GM03348 (cell line): Measurements from ENCODE around the gene TMEM178B.

ENCODE experiments used
- DNase-seq: peaks from one replicate; pipeline ENCODE4 v3.0.0; 2012; ENCODE audit warnings: low spot score

TMEM178B gene

DNA sequence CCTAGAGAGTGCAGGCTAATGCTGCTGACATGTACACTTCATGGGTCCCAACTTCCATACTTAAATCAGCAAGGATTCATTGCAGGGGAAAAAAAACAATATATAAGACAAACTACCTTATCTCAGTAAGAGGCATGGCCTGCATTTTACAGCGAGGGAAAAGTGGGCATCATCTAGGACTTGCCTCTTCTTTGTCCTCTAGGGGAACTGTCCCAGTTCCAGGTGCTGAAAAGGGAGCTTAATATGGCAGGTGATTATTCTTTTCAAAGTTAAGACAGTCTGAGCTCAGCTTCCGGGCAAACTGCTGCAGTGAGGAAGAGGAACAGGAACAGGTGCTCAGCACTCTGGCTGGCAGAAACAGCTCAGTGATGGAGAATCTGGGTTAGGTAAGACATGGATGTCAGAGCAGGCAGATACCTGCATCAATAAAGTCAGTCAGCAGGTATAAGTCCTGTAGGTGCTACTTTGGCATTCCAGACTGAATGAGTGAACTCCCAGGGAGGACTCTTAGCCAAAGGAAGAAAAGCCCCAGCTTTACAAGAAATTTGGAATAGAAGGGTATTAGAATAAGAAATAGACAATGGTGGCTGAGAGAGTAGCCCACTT, 147.2 kb downstream of the TMEM178B start:
- DNase-seq, result no peak

DNA sequence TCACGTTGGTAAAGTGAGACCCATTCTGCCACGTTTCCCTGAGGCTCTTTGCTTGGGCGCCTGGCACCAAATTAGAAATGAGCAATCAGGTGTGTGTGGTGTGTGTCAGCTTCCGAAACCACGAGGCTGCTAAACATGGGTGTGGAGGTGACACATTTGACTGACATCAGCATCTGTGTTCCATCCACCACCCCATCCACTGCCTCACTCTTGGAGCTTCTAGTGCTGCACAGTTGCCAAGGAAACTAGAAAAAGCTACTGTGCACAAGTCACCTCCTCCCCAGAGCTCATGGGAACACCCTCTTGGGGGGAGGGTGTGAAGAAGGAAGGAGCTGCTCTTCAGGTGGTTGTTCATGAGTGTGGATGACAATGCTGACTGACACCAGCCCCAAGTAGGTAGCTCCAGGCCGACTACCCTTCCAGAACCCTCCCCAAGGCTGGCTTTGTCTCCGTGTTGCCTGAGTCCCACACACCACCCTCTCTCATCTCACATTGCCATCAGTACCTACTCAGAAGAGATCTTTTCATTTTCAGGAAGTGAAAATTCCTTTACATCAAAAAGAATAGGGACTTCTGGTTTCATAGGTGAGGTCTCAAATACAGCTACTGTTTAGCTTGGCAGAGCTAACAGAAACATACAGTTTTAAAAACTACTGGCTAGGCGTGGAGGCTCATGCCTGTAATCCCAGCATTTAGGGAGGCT, 152.2 kb downstream of the TMEM178B start:
- no peak for DNase-seq

DNA sequence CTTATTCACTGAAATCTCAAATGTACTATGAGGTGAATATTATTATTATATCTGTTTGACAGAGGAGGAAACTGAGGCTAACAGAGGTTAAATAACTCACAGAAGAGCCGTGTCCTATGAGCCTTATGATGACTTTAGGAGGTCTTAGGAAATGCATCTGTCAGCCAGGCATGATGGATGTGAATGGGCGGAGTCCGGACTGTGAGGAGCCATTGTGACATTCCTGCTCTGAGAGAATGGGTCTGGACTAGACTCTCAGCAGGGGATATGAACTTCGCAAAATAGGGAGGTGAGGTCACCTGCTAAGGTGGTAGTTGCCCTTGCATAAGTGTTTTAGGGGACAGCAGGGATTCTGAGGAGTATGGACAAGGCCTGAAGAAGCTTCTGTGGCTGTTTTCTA, 153.6 kb downstream of the TMEM178B start:
- no peak for DNase-seq

DNA sequence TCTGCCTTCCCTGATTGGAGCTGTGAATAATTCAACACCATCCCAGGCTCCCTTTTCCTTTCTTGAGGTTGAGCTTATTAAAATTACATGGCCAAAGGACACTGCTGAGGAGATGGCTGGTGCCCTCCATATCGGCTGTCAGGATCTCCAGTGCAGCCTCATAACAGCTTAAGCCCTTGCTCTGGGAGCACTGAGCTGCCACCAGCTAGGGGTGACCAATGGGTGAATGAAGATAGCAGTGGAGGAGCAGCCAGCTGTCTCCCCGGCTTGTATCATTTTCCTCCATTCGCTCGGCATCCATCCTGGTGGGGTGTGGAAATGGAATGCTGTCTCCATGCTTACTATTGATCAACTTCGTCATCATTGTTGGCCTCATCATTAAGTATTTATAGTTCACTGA, 154.6 kb downstream of the TMEM178B start:
- no peak for DNase-seq

DNA sequence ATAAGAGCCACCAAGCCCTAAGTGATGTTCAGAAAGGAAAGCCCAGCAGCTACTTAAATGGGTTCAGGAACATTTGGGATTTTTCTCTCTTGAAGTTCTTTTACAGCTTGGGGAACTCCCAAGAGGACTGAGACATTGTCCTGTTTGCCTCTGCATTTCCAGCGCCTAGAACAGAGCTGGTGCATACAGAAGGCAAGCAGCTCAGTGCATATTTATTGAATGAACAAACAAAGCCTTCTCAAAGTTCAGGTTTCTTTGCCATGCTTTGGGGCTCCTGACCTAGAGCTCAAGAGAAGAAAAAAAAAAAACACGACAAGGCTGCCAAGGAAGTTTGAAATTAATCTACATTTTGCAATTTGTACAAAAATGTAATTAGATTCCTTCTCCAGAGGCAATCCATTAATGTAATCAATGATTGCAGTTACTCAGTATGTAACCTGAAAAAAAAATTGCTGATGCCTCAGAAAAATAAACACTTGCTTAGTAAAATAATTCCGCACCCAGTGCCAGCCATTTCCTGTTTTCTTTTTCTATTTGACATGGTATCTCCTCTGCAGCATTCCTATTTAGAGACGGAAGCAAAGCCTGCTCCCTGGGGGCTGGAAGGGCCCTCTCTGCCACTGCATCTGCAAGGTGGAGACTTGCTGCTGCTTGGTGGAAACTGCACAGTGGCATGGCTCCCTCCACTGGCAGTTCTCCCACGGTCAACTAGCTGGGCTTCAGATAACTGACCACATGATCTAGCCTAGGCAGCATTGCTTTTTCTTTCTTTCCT, 157.3 kb downstream of the TMEM178B start:
- peak; percentile 13 for DNase-seq

DNA sequence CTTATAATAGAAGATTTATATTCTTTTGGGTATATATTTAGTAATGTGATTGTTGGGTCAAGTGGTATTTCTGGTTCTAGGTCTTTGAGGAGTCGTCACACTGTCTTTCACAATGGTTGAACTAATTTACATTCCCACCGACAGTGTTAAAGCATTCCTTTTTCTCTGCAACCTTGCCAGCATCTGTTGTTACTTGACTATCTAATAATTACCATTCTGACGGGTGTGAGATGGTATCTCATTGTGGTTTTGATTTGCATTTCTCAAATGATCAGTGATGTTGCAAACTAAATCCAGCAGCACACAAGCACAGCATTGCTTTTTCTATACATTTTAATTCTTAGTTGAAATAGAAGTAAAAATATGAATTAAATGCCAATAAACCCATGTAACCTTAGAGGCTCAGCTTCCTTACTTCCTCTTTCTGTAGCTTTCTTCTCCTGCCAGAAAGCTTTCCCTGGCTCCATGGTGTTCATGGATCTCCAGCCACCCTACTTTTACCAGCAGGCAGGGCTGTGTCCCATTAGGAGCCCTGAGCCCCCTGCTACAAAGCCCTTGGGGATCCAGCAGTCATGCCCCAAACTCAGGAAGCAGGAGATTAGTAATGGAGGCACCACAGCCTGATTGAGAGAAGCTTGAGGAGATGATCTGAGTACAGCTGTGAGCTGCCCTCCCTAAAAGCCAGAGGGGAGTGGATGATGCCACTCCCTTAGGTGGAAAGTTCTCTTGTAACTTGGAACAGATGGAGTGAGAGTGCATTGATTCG, 158.6 kb downstream of the TMEM178B start:
- no peak for DNase-seq

DNA sequence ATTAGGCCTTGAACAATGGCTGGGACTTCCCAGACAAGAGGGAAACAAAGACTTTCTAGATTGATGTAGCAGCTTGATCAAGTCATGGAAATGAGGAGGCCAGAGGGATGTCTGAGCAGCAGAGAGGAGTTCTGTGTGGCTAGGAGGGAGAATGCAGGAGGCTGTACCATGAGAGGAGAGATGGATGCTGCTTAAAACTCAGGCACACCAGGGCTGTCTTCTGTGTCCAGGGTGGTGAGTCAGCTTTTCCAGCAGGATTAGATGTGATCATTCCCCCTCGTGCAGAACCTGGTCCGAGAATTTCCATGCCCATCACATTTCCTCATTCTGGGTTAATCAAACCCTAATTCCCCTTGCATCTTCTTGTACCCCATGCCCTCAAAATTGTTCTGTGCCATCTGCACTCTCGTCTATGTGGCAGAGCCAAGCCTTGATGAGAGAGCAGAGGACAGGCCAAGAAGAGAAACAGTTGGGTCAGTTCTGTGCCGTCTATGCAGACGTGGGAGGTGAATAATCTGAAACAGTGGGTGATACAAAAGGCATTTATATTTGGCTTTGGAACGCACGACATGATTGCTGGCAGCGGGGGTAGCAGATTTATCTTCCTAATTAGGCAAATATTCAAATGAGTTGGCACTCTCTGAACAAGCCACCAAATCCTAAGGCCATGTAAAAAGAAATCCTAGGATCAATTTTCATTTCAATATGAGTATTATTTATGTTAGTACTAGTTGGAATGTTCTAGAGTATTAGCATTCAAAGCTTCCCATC, 160.7 kb downstream of the TMEM178B start:
- no peak for DNase-seq

DNA sequence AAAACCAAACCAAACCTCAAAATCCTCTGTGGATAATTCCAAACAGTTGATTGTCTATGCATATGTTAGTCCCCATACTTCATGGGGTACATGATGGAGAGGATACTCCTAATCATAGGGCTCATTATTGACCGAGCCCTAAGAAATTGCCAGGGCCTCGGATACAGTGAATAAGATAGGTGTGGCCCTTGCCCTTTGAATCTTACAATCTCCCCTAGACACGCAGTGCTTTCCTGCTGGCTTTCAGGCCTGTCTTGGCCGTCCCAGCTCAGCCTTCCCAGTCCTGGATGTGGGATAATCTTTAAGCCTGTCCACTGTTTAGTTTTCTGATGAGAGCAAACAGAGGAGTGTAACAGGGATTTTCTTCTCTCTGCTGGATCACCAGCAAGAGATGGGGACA, 161.8 kb downstream of the TMEM178B start:
- no peak for DNase-seq

DNA sequence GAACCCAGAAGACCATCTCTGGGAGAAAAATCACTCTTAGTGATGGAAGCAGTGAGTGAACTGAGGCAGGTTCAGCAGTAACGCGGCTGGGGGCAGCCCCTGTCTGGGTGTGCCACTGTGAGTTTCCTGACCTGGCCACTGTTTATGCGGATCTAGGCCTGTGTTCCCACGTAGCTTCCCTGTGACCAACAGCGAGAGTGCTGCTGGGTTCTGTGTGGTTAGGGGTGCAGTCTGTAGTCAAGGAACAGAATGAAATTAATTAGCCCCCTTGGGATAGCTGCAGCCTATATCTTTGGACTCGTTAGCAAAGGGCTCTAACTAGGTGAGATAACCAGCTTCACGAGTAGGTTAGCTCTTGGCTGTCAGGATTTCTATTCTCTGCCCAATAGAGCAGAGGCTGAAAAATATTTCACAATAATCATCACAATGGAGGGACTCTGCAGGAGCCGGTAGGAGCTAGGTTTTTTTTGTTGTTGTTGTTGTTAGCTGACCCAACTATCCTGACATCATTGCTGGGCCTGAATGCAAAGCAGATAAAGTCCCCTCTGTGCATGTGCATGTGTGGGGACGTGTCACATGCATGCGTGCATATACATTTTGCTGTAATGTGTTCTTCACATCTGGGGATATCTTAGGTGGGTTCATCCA, 164.9 kb downstream of the TMEM178B start:
- no peak for DNase-seq

DNA sequence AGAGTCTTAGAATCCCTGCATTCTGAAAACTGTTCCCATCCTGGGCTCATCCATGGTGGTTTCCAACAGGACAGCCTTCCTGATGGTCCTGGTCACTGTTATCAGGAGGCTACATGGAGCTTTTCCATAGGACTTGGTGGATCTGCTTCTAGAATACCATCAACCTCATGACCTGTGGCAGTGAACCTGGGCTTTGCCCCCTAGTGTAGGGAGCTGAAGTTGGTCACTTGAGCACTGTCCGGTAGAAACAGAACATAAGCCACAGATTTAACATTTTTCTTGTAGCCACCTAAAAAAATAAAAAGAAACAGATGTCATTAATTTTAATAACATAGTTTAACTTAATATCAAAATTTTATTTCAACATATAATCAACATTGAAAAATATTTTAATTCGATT, 165.8 kb downstream of the TMEM178B start:
- DNase-seq, result no peak

DNA sequence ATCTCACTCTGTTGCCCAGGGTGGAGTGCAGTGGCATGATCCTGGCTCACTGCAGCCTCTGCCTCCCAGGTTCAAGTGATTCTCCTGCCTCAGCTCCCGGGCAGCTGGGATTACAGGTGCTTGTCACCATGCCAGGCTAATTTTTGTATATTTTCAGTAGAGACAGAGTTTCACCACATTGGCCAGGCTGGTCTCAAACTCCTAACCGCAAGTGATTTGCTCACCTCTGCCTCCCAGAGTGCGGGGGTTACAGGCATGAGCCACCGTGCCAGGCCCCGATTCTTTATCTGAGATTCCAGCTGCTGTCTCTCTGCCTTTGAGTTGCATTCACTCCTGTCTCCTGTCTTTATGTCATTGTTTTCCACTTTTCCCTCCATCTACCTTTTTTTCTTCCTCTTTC, 168.7 kb downstream of the TMEM178B start:
- no peak for DNase-seq

DNA sequence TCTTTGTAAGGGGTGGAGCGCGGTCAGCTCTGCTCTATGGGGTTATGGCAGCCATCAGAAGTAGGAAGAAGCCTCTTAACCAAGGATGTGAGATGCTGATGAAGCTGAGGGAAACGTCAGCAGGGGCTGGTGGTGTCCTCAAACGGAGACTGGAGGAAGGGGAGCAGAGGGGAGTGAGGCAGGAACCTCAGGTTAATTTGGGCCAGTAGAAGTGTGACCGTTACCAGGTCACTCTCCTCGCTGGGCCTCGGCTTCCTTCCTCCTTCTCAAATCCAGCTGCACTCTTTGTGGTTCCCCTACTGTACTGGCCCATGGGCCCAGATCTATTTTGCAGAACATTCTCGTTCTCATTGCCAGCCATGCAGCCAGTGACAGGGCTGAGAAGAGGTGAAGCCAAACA, 169.5 kb downstream of the TMEM178B start:
- DNase-seq, result no peak

DNA sequence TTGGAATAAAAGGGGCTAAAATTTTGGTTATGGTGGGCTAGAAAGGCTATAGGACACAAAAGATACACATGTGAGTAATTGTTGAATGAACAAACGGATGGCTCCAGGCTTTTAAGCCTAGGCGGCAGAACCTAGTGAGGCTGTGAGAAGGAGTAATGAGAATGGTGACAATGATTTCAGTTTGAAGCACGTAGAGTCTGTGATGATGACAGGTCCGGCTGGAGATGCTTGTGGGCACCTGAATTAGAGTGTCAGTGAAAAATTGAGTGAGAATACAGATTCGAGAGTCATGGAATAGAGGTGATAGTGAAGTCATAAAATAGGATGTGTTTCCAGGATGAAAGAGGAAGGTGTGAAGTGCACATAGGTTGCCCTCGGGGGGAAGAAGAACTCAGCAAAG, 170.6 kb downstream of the TMEM178B start:
- DNase-seq, result no peak

DNA sequence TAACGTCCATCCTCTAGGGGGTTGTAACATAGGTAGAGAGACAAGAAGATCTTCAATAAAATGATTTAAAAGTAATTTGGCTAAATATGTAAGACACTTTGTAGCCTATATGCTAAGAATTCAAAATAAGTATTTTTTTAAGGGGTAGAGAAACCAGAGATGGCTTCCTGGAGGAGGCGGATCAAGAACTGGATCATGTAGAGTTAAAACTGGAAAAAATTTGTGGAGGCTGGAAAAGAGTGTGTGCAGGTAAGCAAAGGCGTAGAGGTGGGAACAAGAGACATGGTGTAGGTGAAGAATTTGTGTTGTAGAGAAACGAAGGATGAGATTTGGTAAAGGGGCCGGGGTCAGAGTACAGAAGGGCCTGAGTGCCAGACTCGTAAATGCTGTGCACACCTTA, 172.6 kb downstream of the TMEM178B start:
- no peak for DNase-seq

DNA sequence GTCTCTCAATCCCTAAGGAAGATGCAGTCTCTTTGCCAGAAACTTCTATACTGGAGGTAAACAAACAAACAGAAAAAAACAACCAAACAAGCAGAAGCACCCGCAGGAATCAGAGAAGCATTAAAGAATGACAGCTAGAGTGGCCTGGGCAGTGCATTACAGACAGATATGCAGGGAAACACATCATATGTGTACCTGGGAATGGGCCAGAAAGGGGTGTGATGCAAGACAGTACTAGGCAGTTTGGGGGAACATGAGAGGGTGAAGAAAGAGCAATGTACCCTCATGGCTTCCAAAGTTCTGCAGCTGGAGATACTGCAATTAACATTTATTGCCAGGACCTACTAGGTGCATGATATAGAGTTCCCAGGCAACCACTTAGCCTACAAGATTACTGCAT, 177.3 kb downstream of the TMEM178B start:
- no peak for DNase-seq

DNA sequence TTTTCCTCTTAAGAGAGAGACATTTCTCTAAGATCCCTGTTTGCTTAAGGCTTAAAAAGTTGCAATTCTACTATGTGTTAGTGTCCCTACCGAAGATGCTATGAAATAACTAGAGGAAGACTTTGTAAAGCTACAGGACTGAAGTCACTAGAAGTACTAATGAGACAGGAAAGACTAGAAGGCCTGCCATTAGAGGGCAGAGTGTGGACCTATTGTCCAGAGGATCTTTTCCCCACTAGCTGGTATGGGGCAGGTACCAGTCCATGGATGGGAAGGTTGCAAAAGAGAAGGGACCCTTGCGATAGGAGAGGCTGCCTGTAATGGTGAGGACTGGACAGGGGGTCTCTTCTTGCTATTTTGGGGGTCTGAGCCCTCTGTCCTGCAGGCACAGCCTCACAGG, 178.1 kb downstream of the TMEM178B start:
- no peak for DNase-seq

DNA sequence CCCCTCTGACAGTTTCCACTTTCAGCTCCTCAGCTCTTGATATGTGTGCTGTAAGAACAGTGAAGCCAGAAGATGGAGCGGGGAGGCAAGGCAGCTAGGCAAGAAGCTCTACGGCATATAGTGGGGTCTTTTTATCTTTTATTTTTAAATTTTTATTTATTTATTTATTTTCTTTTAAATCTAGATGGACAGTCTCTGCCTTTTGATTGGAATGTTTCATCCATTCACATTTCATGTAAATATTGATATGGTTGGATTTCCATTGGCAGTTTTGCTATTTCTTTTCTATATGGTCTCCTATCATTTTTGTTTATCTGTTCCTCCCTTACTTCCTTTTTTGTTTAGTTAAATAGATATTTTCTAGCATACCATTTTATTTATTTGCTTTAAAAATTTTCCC, 183.7 kb downstream of the TMEM178B start:
- DNase-seq, result no peak

DNA sequence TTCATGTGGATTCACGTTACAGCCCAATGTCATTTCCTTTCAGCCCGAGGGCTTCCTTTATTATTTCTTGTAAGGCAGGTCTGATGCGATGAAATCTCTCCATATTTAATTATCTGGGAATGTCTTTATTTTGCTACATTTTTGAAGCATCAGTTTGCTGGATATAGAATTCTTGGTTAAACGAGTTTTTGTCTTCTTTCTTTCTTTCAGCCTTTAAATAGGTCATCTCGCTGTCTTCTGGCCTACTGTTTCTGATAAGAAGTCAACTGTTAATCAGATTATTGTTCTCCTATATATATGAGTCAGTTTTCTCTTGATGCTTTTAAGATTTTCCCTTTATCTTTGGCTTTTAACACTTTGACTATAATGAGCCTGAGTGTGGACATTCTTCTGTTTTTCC, 184.7 kb downstream of the TMEM178B start:
- DNase-seq, result no peak

DNA sequence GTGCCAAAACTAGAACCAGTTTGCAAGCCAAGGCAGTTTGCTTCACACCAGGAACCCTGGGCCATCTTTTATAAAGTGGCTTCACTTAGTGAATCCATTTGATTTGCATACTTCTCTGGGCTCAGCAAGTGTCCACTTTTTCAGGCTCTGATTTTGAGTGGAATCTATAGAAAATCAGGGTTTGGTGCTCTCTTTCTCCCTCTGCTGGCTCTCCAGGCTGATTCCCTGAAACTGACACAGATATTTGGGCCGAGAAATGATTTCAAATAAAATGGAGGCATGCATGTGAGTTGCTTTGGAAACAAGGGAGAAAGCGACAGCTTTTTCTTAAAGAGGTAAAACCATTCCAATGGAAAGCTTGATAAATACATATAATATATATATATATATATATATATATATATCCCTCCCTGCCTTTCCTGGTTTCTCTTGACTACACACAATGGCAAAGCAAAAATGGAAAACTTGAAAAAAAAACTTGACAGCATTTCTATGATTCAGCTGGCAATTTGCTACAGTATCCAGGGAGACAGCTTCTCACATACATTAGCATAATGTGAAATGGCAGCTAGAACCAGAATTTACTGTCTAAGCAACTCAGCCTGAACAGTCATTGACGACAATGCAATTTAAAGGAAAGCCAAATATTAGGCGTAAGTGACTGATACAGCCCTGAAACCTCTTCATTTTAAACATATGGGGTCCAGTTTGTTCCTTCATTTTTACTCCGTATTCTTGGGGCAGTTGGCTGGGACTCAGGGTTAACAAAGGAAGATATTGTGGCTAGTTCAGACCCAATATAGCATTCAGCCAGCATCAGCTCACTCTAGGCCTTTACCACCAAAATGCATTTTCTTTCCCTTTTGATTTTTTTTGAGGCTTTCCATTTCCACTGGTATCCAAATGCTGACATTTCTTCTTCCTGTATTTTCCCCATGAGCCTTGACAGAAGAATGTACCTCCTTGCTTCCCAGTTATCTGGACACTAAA, 188.5 kb downstream of the TMEM178B start:
- DNase-seq, result no peak

DNA sequence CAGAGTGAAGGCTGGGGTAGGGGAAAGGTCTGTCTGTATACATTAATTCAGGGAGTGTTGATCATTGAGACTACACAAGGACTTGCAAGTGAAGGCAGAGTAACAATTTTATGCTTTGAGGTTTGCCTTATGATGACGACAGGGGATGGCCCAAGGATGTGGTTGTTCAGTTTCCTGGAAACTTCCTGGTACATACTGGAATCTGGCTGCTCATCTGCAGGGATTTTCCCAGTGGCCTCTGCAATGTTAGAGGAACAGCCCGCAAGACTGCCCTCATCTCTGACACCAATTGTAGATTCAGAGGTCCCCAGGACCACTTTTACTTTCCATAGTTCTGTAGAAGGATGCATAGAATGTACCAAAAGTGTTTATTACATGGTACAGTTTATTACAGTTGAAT, 189.6 kb downstream of the TMEM178B start:
- no peak for DNase-seq
